OCI-LY7 (cell line): ENCODE measurements around the gene DAND5.

Experiments
- CTCF ChIP-seq: fragments of 200-600 bp; sonication (generic); conservative IDR thresholded peaks from 2 replicates; pipeline ENCODE4 v1.5.1; 2014; ENCODE audit warnings: mild to moderate bottlenecking, antibody characterized with exemption, low read length, moderate library complexity, mixed read lengths
- EZH2phosphoT487 ChIP-seq: fragments of 200-600 bp; sonication (generic); IDR thresholded peaks from 2 replicates; pipeline ENCODE4 v1.6.1; 2018; ENCODE audit warnings: low read depth, borderline replicate concordance, mild to moderate bottlenecking, mixed run types, antibody characterized with exemption, low read length, moderate library complexity, mixed read lengths

GRCh38 chr19:12940897-12941296, 28.5 kb upstream of the DAND5 start:
- TF ChIP-seq CTCF (no peak), EZH2phosphoT487 (no peak)
